ENCODE results near the gene SIT1. TPM values are rescaled to one million over a fixed set of nuclear protein-coding genes. Genes with fewer than 3 reads are reported as not detected.

The SIT1 gene
- polyA plus RNA-seq, 2 of the 4 experiments (the other 2 are of a cell fraction), result not detected

DNA sequence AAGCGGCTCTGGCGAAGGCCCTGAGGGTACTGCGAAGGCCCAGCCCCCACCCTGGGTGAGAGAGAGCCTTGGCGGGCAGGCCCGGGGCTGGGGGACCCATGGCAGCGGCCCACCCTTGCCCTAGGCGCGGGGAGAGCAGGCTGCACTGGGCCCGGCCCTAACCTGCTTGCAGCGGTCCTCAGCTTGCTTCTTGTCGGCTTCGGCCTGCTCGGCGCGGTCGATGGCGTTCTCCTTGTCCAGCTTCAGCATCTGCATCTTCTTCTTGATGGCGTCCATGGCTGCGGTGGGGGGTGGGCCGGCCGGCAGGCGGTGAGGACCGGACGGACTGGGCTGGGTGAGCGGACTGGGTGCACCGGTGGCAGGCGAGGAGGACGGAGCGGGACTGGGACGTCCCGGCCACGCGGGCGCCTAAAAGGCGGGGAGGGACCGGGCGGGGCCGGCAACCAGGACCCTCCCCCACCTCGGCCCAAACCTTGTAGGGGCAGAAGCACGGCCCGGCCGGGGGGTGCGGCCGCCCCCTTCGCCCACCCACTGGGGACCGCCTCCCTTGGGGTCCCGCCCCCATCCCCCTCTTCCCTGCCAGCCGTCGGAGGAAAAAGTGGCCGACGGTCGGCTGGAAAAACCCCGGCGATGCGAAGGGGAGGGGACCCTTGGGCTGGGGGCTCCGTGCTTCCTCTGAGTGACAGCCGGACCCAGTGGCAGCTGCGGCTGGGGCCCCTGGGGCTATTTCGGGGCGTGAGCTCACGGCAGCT is 39.0 kb upstream of the SIT1 start, which contains the start of gene TPM2 (continued):
- TF ChIP-seq TFCP2L1 (CRISPR knock-in tag; IDR thresholded peaks at IDR 0.05) (no peak), POLR2A (IDR thresholded peaks at IDR 0.05; ENCODE audit: low read length) (peak; percentile 99)

DNA sequence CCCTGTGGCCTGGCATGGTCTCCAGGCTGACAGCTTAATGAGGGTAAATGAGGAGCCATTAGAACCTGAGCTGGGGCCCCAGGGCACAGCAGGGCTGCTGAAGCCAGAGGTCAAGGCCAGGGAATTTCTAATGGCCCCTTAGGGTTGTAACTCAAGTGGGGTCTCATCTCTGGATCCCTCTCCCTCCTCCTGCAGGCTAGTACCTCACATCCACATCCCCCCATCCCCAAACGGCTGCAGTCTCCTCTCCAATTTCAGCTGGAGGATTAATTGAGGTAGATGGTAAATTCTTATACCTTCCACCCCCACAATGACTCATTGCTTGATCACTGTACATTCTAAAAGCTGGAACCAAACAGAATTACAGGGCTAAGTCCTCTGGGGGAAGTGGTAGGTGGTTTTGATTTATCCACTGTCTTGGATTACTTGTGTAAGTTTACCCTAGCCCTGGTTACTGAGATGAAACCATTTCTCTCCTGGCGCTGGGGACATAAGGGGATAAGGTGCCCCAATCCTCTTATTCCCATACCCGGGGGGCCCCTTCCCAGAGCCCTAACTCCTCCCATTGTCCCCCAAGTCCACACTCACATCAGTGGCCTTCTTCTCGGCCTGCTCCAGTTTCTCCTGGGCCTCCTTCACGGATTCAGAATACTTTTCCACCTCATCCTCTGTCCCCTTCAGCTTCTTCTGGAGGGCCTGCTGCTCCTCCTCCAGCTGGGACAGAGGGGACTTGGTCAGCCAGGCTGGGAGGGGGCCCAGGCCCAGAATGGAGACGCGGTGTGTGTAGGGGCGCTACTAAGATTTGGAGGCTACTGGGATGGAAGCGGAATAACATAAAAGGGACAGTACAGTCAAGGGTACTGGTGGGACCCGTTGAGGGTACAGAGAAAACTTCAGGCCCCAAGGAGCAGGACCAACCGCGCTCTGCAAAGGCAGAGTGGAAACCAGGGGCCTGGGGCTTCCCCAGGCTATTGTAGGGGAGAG is 38.1 kb upstream of the SIT1 start:
- peak overlapping the region; percentile 93 to 99 for H3K27ac ChIP-seq
- peak in 1 of 2 experiments; percentile 25 for DNase-seq (ENCODE audit: low read depth in 1 of 2, low spot score in 1 of 2)
- peak overlapping the region; percentile 79 for H3K4me2 ChIP-seq
- 2% methylated on average over 12 of the region's 12 CpGs for WGBS (ENCODE audit: missing lambda C conversion rate)
- no peak for FAIRE-seq
- TF ChIP-seq, protein P1, sequence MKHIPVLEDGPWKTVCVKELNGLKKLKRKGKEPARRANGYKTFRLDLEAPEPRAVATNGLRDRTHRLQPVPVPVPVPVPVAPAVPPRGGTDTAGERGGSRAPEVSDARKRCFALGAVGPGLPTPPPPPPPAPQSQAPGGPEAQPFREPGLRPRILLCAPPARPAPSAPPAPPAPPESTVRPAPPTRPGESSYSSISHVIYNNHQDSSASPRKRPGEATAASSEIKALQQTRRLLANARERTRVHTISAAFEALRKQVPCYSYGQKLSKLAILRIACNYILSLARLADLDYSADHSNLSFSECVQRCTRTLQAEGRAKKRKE (CRISPR knock-in tag; IDR thresholded peaks at IDR 0.05; ENCODE audit: low read depth), result no peak
- no peak for TF ChIP-seq HOXA7 (CRISPR knock-in tag; IDR thresholded peaks at IDR 0.05)
- TF ChIP-seq FOSL2 (IDR thresholded peaks at IDR 0.05), result peak; percentile 14; the same call in 1 of the 2 replicates
- peak; percentile 51; the same call in 1 of the 2 replicates for TF ChIP-seq FOSL2 (CRISPR knock-in tag; IDR thresholded peaks at IDR 0.05)
- no peak for TF ChIP-seq KDM1A (IDR thresholded peaks at IDR 0.05; ENCODE audit: low read depth)
- no peak for TF ChIP-seq RARB (CRISPR knock-in tag; IDR thresholded peaks at IDR 0.05)
- TF ChIP-seq, protein P2, sequence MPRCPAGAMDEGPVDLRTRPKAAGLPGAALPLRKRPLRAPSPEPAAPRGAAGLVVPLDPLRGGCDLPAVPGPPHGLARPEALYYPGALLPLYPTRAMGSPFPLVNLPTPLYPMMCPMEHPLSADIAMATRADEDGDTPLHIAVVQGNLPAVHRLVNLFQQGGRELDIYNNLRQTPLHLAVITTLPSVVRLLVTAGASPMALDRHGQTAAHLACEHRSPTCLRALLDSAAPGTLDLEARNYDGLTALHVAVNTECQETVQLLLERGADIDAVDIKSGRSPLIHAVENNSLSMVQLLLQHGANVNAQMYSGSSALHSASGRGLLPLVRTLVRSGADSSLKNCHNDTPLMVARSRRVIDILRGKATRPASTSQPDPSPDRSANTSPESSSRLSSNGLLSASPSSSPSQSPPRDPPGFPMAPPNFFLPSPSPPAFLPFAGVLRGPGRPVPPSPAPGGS (IDR thresholded peaks at IDR 0.05), result no peak
- TF ChIP-seq, protein P3, sequence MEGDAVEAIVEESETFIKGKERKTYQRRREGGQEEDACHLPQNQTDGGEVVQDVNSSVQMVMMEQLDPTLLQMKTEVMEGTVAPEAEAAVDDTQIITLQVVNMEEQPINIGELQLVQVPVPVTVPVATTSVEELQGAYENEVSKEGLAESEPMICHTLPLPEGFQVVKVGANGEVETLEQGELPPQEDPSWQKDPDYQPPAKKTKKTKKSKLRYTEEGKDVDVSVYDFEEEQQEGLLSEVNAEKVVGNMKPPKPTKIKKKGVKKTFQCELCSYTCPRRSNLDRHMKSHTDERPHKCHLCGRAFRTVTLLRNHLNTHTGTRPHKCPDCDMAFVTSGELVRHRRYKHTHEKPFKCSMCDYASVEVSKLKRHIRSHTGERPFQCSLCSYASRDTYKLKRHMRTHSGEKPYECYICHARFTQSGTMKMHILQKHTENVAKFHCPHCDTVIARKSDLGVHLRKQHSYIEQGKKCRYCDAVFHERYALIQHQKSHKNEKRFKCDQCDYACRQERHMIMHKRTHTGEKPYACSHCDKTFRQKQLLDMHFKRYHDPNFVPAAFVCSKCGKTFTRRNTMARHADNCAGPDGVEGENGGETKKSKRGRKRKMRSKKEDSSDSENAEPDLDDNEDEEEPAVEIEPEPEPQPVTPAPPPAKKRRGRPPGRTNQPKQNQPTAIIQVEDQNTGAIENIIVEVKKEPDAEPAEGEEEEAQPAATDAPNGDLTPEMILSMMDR (IDR thresholded peaks at IDR 0.05), result no peak
- ATAC-seq, result peak in 1 of 2 experiments; percentile 5; a peak in 2 of 6 replicates
- peak overlapping the region; percentile 87 for H3K4me3 ChIP-seq
- ChIA-PET CTCF (interaction anchor here (0.9 to 32.5 kb wide), 7 partner anchors 8 to 222 kb away, joined by 3 to 758 read pairs (median 11); partner anchors contain the start of genes ARHGEF39, CA9, CCDC107 and CREB3), POLR2A (interaction anchor here (0.5 to 4.3 kb wide), 10 partner anchors 8 to 59 kb away, joined by 3 to 23 read pairs (median 6); partner anchors contain the start of genes ARHGEF39, CA9, CCDC107 and CREB3)
- H3K9me3 ChIP-seq, result no peaks in the 10 kb centered on the region
- H3K4me1 ChIP-seq, result peaks cover 41% of the 10 kb centered on the region

DNA sequence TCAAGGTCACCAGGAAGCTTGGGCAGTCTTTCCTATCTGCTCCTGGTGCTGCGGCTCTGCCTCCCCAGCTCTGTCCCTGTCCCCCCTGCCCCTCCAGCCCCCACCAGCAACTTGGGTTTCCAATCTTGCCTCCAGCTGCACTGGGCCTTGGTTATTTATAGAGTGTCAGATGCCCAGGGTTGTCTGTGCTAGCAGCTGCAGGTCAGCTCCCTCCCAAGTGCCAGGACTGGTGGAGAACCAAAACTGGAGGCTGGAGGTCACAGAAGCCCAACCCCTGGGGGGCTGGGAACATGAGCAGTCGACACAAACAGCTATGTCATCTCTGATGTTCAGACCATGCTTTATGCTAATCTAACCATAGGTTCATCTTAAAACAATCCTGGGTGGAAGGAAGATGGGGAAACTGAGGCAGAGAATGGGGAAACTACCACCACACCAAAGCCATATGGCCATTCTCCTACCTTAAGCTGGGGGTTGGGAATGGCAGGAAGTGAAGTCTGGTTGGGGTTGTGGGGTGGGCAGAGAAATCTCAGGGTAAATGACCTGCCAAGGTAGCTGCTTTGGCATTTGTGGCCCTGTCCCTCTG is 37.3 kb upstream of the SIT1 start:
- DNase-seq (ENCODE audit: low read depth in 1 of 2, low spot score in 1 of 2), result no peak
- H3K9me3 ChIP-seq, result no peaks in the 10 kb centered on the region
- H3K27ac ChIP-seq, result peak overlapping the region; percentile 93 to 99
- 80% methylated on average over 2 of the region's 2 CpGs for WGBS (ENCODE audit: missing lambda C conversion rate)
- CTCF ChIA-PET, result interaction anchor here (0.9 to 32.5 kb wide), 6 partner anchors 8 to 223 kb away, joined by 3 to 758 read pairs (median 42); partner anchors contain the start of genes ARHGEF39, CA9, CCDC107 and CREB3
- H3K4me3 ChIP-seq, result peak overlapping the region; percentile 87
- POLR2A ChIA-PET, result interaction anchor here (0.5 to 4.3 kb wide), 5 partner anchors 9 to 44 kb away, joined by 3 to 18 read pairs (median 5); partner anchors contain the start of genes ARHGEF39, CA9, CREB3 and TLN1
- H3K4me1 ChIP-seq, result peaks cover 41% of the 10 kb centered on the region
- no peak for FAIRE-seq
- ATAC-seq, result no peak
- peak overlapping the region; percentile 79 for H3K4me2 ChIP-seq
- TF ChIP-seq POLR2A (IDR thresholded peaks at IDR 0.05; ENCODE audit: low read length) (no peak), GATA3 (IDR thresholded peaks at IDR 0.05; ENCODE audit: borderline replicate concordance) (no peak), FOSL2 (IDR thresholded peaks at IDR 0.05) (no peak), FOSL2 (CRISPR knock-in tag; IDR thresholded peaks at IDR 0.05) (no peak), KDM5A (IDR thresholded peaks at IDR 0.05) (no peak), RAD21 (conservative IDR thresholded peaks at IDR 0.05 in 1 of 2, IDR thresholded peaks at IDR 0.05 in 1 of 2) (no peak), CEBPB (IDR thresholded peaks at IDR 0.05) (no peak), EHF (CRISPR knock-in tag; IDR thresholded peaks at IDR 0.05) (no peak), RNF2 (IDR thresholded peaks at IDR 0.05; ENCODE audit: borderline replicate concordance, low read depth) (no peak), HDAC2 (IDR thresholded peaks at IDR 0.05) (no peak), RCOR1 (IDR thresholded peaks at IDR 0.05; ENCODE audit: low read depth, low read length) (no peak), TFCP2L1 (CRISPR knock-in tag; IDR thresholded peaks at IDR 0.05) (no peak), KDM1A (IDR thresholded peaks at IDR 0.05; ENCODE audit: low read depth) (no peak), SREBF2 (IDR thresholded peaks at IDR 0.05) (no peak), BHLHE40 (IDR thresholded peaks at IDR 0.05; ENCODE audit: low read depth, low read length) (no peak), EHMT2 (IDR thresholded peaks at IDR 0.05; ENCODE audit: low read depth) (no peak)
- TF ChIP-seq, protein P2 (IDR thresholded peaks at IDR 0.05), result no peak
- TF ChIP-seq, protein P3 (IDR thresholded peaks at IDR 0.05), result no peak
- TF ChIP-seq, protein P4, sequence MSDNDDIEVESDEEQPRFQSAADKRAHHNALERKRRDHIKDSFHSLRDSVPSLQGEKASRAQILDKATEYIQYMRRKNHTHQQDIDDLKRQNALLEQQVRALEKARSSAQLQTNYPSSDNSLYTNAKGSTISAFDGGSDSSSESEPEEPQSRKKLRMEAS (IDR thresholded peaks at IDR 0.05), result no peak
